Body of pancreas (tissue), 4 donors: ENCODE results near the gene M1AP.

Source experiments
- CTCF ChIP-seq, 7 experiments: fragments of 450-650 bp in 4 of 7; fragments of 200-600 bp in 3 of 7; sonication (generic) in 3 of 7; IDR thresholded peaks; one replicate each; pipeline ENCODE4 v1.5.1; 2016 to 2019; ENCODE audit warnings: antibody characterized with exemption in 7 of 7
- POLR2A ChIP-seq, 3 donors: fragments of 450-650 bp; IDR thresholded peaks; one replicate each; pipeline ENCODE4 v1.6.1; 2016; ENCODE audit warnings: antibody characterized with exemption in 3 of 3, mild to moderate bottlenecking in 2 of 3

GRCh38 chr2:74528600-74529356 is 119.4 kb downstream of the M1AP start:
- no peak for TF ChIP-seq CTCF (IDR thresholded peaks at IDR 0.05)
- TF ChIP-seq POLR2A (IDR thresholded peaks at IDR 0.05): no peak
